DND-41 (cell line): ENCODE results near the gene TGM1.
A peak's percentile ranks its signal among the peaks of the same experiment; 100 is the strongest.

Experiments used
- ATAC-seq: fragments of 200-7000 bp; cut with Tn5 transposase; 3 replicates; pipeline ENCODE4 v1.9.1; 2021; ENCODE audit warnings: low read depth; ENCODE audit not compliant: insufficient read depth
- DNase-seq: peaks from one replicate; pipeline ENCODE4 v3.0.0-alpha.2; 2020
- H2AFZ ChIP-seq: 2 replicates; pipeline ENCODE4 v1.6.0; 2012; ENCODE audit warnings: low read depth, low read length
- H3K27ac ChIP-seq: 2 replicates; pipeline ENCODE4 v1.5.1; 2012; ENCODE audit warnings: low read length, inconsistent platforms
- H3K27me3 ChIP-seq: fragments of 200-600 bp; sonication (generic); 2 replicates; pipeline ENCODE4 v1.6.0; 2012; ENCODE audit warnings: low read length, mild to moderate bottlenecking, inconsistent platforms; ENCODE audit not compliant: insufficient read depth, poor library complexity
- H3K36me3 ChIP-seq: 2 replicates; pipeline ENCODE4 v1.5.1; 2012; ENCODE audit warnings: low read length, inconsistent platforms; ENCODE audit not compliant: insufficient read depth
- H3K4me1 ChIP-seq: 2 replicates; pipeline ENCODE4 v1.5.1; 2012; ENCODE audit warnings: mild to moderate bottlenecking, low read length; ENCODE audit not compliant: insufficient read depth
- H3K4me2 ChIP-seq: 2 replicates; pipeline ENCODE4 v1.6.0; 2012; ENCODE audit warnings: mild to moderate bottlenecking, moderate library complexity, low read length, inconsistent platforms; ENCODE audit not compliant: insufficient read depth
- H3K4me3 ChIP-seq, 2 experiments: fragments of 200-600 bp in 1 of 2; shearing (Covaris generic) in 1 of 2; 2 replicates each; pipeline ENCODE4 v1.5.1; 2012 to 2016; ENCODE audit warnings: inconsistent platforms in 2 of 2, low read length in 2 of 2, mild to moderate bottlenecking in 2 of 2, low read depth in 1 of 2, moderate library complexity in 1 of 2
- H3K79me2 ChIP-seq: 2 replicates; pipeline ENCODE4 v1.6.0; 2012; ENCODE audit warnings: low read length, inconsistent platforms; ENCODE audit not compliant: insufficient read depth
- H3K9ac ChIP-seq: 2 replicates; pipeline ENCODE4 v1.6.0; 2012; ENCODE audit warnings: low read depth, mild to moderate bottlenecking, inconsistent platforms, low read length, moderate library complexity
- H3K9me3 ChIP-seq: 2 replicates; pipeline ENCODE4 v1.5.1; 2012; ENCODE audit warnings: low read length, moderate library complexity, mild to moderate bottlenecking, inconsistent platforms; ENCODE audit not compliant: insufficient read depth, severe bottlenecking
- H4K20me1 ChIP-seq: 2 replicates; pipeline ENCODE4 v1.6.0; 2012; ENCODE audit warnings: low read length; ENCODE audit not compliant: insufficient read depth
- CTCF ChIP-seq: IDR thresholded peaks from 2 replicates; pipeline ENCODE4 v1.5.1; 2012; ENCODE audit warnings: borderline replicate concordance, low read length, moderate library complexity, mild to moderate bottlenecking; ENCODE audit not compliant: poor library complexity, severe bottlenecking; ENCODE audit errors: extremely low read depth
- EZH2 ChIP-seq: IDR thresholded peaks from 3 replicates; pipeline ENCODE4 v1.6.1; 2012; ENCODE audit warnings: borderline replicate concordance, low read depth, mild to moderate bottlenecking, moderate library complexity, low read length, inconsistent platforms; ENCODE audit not compliant: severe bottlenecking

The TGM1 gene

DNA sequence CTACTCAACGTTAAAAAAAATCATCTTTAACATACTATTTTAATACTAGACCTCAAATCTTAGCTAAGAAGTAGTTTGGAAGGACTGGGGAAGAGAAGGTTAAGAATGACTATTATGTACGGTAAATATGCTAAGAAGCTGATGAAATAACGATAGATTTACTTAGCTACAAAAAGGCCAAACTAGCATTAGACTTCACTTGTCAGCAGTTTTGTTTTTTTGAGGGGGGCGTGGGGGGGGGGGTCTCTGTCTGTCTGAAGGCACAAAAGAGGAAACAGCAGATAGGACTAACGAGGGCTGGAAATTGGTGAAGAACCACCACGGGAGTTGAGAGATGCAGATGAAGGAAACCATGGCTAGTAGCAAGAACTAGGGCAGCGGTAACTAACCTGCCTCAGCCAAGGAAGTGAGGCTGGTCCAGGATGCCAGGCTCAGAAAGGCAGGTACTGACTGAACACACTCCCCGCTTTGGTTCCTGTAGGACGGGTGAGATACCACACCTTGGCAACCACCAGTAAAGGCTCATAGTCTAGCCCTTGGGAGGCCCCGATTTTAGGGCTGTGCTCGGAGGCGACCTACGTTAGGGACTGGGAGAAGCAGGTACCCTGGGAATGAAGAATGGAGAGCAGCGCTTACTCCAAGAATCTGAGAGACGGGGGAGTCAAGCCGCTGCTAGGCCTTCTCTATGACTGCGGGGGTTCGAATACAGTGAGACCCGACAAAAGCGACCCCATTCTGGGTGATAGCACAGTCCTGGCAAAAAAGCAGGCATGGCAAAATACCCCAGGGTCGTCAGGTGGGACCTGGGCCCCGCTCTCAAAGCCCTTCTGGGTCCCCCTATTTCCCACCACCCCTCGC is 31.5 kb downstream of the TGM1 start:
- no peak; the same call in 2 of the 3 replicates for ATAC-seq
- H3K27ac ChIP-seq: peak overlapping the region; percentile 89
- peaks cover 42% of the 10 kb centered on the region for H3K4me1 ChIP-seq
- peak overlapping the region; percentile 80 for H2AFZ ChIP-seq
- H3K36me3 ChIP-seq: peaks cover 40% of the 10 kb centered on the region
- peaks cover 83% of the 10 kb centered on the region for H3K79me2 ChIP-seq
- TF ChIP-seq EZH2 (no peak), CTCF (no peak)
- no peaks in the 10 kb centered on the region for H3K27me3 ChIP-seq
- no peak for DNase-seq
- H3K4me2 ChIP-seq: peak overlapping the region; percentile 99
- H3K9ac ChIP-seq: peak overlapping the region; percentile 67
- H3K4me3 ChIP-seq: peak overlapping the region; percentile 52 to 75
- H4K20me1 ChIP-seq: peaks cover 4% of the 10 kb centered on the region; the same call in 1 of the 2 replicates
- no peaks in the 10 kb centered on the region for H3K9me3 ChIP-seq

- ATAC-seq (no peak), DNase-seq (no peak)
- Histone ChIP-seq H2AFZ (no peak overlapping the region), H3K9ac (no peak overlapping the region), H3K27me3 (no peaks in the 10 kb centered on the region), H3K9me3 (no peaks in the 10 kb centered on the region), H3K79me2 (peaks cover 87% of the 10 kb centered on the region), H3K4me1 (peaks cover 28% of the 10 kb centered on the region), H4K20me1 (peaks cover 4% of the 10 kb centered on the region; the same call in 1 of the 2 replicates), H3K4me3 (no peak overlapping the region), H3K4me2 (no peak overlapping the region), H3K36me3 (peaks cover 14% of the 10 kb centered on the region), H3K27ac (no peak overlapping the region)
- TF ChIP-seq CTCF (no peak), EZH2 (no peak)
These were observed 34.1 kb downstream of the TGM1 start for GRCh38 chr14:24228902-24229301.

DNA sequence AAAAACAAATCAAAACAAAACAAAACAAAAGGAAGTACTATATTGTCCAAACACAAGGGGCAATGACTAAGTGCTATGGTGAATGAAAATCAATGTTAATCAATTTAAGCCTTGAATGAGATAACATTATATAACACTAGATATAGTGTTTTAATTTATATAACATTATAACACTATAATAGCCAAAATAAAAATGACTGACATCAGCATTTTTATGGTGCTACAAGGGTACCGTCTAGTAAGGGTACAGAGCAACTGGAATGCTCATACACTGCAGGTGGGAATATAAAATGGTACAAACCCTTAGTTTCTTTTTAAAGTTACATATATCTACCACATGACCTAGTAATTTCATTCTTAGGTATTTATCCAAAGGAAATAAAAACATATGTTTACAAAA is 36.5 kb downstream of the TGM1 start:
- no peak for TF ChIP-seq CTCF
- TF ChIP-seq EZH2: no peak
- Histone ChIP-seq H3K4me1 (peaks cover 16% of the 10 kb centered on the region), H2AFZ (no peak overlapping the region), H3K9ac (no peak overlapping the region), H3K9me3 (no peaks in the 10 kb centered on the region), H3K27me3 (no peaks in the 10 kb centered on the region), H3K36me3 (peaks cover 12% of the 10 kb centered on the region), H3K79me2 (peaks cover 81% of the 10 kb centered on the region), H4K20me1 (peaks cover 4% of the 10 kb centered on the region; the same call in 1 of the 2 replicates), H3K4me3 (no peak overlapping the region), H3K27ac (no peak overlapping the region), H3K4me2 (no peak overlapping the region)
- DNase-seq: no peak
- ATAC-seq: no peak
